NK-92 treated with Interleukin-12 subunit alpha and Interleukin-12 subunit beta, amount 100 ng/mL, for 24 hours (cell line): ENCODE data around the gene KIF3A.

Source experiments
- DNase-seq: peaks from one replicate; lab custom pipeline; 2025; lab: John Stamatoyannopoulos, UW

The KIF3A gene

GRCh38 chr5:132753135-132753987 is 16.0 kb upstream of the KIF3A start:
- DNase-seq: no peak

GRCh38 chr5:132752581-132753125 is 15.3 kb upstream of the KIF3A start:
- no peak for DNase-seq

GRCh38 chr5:132751971-132752580 is 14.7 kb upstream of the KIF3A start:
- no peak for DNase-seq

GRCh38 chr5:132751444-132751843 is 14.1 kb upstream of the KIF3A start:
- DNase-seq: no peak

- DNase-seq: no peak
Measured at GRCh38 chr5:132750471-132751230, 13.3 kb upstream of the KIF3A start.

- DNase-seq: no peak
Measured at GRCh38 chr5:132749506-132749905, 12.2 kb upstream of the KIF3A start.

- no peak for DNase-seq
Measured at GRCh38 chr5:132748522-132749000, 11.2 kb upstream of the KIF3A start.

- no peak for DNase-seq
Measured at GRCh38 chr5:132747616-132748440, 10.5 kb upstream of the KIF3A start.

- DNase-seq: no peak
Measured at GRCh38 chr5:132746954-132747615, 9.7 kb upstream of the KIF3A start, which contains the start of gene CCNI2. CCNI2 (plus strand) TSS chr5:132747426; CDS start chr5:132747496, 70 bp downstream.

GRCh38 chr5:132746592-132746953 is 9.2 kb upstream of the KIF3A start:
- no peak for DNase-seq

- no peak for DNase-seq
Measured at GRCh38 chr5:132744659-132745058, 7.3 kb upstream of the KIF3A start.

GRCh38 chr5:132742626-132743025 is 5.3 kb upstream of the KIF3A start:
- no peak for DNase-seq

GRCh38 chr5:132742158-132742557 is 4.8 kb upstream of the KIF3A start:
- DNase-seq: no peak

- DNase-seq: no peak
Measured at GRCh38 chr5:132739232-132739631, 1.9 kb upstream of the KIF3A start.

- no peak for DNase-seq
Measured at GRCh38 chr5:132737982-132738681, 786 bp upstream of the KIF3A start.

- DNase-seq: no peak
Measured at GRCh38 chr5:132734687-132735086, 2.7 kb downstream of the KIF3A start.

- DNase-seq: no peak
Measured at GRCh38 chr5:132733499-132734148, 3.7 kb downstream of the KIF3A start.

GRCh38 chr5:132729896-132730295 is 7.5 kb downstream of the KIF3A start:
- DNase-seq: no peak

- no peak for DNase-seq
Measured at GRCh38 chr5:132725745-132726144, 11.6 kb downstream of the KIF3A start.
